ENCODE results near the gene HTATIP2.
"Not testable (repeated sequence)": the region's sequence is repeated elsewhere in the genome, so short reads cannot be mapped to it uniquely, and the experiment has no call there.

Gene HTATIP2

DNA sequence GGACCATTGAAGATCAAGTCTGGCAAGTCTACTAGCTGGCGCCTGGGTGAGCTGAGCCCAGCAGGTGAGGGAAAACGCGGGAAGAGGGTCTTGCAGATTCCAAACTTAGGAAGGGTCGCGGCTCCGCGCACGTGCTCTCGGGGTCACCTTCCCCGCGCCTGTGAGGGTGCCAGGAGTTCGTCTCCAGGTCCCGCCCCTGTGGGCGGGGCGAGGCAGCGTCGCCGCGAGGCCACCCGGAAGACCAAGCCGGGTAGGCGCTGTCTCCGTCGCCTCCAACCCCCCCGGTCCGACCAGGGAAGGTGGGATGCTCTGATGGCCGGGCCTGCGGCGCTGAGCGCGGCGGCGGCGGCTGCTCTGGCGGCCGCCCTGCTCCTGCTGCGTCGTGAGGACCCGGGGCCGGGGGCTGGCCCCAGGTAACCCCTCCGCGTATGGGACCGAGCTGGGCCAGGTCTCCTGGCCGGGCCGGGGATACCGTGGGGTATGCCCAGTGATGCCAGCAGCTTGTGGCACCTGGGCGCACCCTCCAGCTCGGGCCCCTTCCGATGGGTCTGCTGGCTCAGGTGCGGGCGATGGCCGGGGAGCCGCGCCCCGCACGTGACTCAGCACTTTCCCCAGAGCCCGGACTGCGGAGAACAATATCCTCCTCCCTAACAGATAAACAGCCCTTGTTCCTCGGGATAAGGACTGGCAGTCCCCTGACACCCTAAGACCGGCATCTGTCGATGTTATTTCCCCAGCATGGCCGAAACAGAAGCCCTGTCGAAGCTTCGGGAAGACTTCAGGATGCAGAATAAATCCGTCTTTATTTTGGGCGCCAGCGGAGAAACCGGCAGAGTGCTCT, at the start of gene HTATIP2:
TSS of gene HTATIP2 (plus strand) at position 215 of the 841 bp plus-strand sequence. CDS start at position 739, 524 bp downstream.
- peak; percentile 3 to 37 for DNase-seq

DNA sequence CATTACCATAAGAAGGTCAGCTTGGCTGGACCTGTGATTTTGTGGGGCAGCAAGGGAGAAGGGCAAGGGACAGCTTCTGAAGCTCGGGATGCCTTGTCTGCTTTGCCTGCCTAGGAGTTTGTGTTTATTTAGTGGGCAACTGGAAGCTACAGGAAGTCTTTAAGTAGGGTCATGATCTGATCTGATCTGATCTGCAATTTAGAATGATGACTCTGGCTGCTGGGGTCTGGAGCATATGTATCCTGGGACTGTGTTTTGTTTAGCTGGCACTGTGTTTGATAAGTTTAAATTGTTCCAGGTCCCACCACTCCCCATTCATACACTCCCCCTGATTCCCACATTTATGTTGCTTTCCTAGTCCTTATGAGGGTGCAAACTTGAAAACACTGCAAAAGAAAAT, 47.7 kb upstream of the HTATIP2 start:
- DNase-seq = no peak

DNA sequence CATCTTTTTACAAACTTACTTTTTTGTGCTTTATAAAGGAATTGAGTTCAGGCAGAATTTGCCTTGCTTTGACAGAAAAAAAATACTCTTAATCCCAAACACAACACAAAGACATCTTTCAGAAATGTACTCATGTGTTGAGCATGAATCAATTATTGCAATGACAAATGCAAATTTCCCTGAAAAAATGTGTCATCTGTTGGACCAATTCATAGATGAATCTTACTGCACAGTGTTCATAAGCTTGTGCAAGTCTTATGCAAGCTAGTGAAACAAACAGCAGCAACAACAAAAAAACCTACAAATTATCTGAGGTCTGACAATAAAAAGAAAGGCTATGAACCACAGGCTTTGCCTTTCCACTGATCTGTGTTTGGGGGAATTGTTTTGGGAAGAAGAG, 42.3 kb upstream of the HTATIP2 start:
- DNase-seq = no peak

DNA sequence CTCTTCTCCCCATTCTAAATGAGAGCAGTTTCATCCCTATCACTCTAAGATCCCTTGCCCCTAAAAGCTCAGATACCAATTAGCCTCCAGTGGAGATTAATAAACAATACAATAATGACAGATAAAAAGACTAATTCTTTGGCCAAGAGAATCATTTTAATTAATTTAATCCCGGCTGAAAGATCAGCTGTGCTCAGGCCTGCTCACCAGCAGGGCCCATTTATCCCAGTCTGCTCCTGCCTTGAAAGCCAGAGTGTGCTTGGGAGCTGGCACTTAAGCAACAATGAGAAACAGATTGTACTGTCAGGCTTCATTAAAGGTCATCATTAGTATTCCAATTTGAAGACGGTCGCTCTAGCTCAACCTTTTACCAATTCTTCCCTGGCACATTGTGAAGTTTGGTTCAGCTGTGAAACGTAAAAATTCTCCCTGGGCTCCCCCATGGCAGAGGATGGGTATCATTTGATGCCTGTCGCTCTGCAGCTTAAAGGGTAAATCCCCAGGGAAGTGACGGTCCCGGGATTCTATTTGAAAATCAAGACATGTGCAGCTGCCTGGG, 36.1 kb upstream of the HTATIP2 start:
- DNase-seq = no peak

- DNase-seq = no peak
These were observed 27.5 kb upstream of the HTATIP2 start for GRCh38 chr11:20336056-20336455.

DNA sequence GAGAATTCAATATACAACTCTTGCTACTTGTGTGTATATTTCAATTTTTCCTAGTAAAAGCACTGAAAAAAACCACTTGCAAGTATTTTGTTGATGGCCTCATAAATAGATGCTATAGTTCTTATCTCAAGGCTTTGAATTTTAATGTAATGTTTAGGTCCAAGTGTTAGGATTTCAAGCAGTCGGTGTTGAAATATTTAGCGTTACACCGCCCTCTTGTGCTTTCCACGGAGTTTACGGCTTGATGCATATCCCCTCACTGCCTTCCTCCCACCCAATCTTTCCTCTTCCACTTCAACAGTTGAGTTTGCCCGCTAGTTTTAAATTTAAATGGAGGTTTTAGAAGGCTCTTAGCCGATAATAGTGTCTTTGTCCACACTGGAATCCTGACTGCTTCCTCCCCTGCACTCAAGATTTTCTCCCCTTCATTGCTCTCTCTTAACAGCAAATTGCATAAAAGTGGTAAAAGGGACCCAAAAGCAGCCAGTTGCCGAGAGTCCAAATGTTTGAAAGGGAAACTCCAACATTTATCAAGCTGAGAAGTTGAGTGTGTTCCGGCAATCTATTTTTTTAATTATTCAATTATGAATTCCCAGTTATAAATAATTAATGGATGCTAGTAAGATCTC, 25.9 kb upstream of the HTATIP2 start:
- peak; percentile 9 to 13 for DNase-seq

GRCh38 chr11:20342347-20343141, 21.0 kb upstream of the HTATIP2 start:
- no peak for DNase-seq

- DNase-seq = no peak
These were observed 12.4 kb upstream of the HTATIP2 start for GRCh38 chr11:20351136-20351535.

GRCh38 chr11:20351751-20352262, 11.7 kb upstream of the HTATIP2 start:
- DNase-seq = no peak

DNA sequence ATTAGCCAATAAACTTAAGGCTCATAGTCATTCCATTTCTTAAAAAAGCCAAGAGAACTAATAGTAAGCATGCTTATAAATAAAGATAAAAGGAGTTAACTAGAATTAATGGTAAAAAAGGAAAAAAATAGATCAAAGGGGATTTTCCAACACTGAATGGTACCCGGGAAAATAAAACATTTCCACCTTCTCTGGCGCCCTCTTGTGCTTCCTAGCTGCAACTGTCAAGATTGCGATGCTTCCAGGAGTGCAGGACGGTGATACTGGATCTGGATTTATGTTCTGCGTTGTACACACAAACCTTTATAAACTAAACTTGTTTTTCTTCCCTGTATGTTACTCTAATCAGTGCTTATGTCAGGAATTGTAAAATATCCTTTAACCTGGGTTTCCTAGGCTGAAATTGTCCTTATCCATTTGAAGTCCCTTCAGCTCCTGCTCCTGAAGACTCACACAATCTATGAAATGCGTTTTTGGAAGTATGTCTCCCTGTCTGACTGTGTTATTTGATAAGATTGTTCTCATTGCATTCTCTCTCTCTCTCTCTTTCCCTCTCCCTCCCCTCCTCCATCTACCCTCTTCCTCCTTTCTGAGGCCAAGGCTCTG, 9.6 kb upstream of the HTATIP2 start:
- DNase-seq = peak; percentile 8 to 12

DNA sequence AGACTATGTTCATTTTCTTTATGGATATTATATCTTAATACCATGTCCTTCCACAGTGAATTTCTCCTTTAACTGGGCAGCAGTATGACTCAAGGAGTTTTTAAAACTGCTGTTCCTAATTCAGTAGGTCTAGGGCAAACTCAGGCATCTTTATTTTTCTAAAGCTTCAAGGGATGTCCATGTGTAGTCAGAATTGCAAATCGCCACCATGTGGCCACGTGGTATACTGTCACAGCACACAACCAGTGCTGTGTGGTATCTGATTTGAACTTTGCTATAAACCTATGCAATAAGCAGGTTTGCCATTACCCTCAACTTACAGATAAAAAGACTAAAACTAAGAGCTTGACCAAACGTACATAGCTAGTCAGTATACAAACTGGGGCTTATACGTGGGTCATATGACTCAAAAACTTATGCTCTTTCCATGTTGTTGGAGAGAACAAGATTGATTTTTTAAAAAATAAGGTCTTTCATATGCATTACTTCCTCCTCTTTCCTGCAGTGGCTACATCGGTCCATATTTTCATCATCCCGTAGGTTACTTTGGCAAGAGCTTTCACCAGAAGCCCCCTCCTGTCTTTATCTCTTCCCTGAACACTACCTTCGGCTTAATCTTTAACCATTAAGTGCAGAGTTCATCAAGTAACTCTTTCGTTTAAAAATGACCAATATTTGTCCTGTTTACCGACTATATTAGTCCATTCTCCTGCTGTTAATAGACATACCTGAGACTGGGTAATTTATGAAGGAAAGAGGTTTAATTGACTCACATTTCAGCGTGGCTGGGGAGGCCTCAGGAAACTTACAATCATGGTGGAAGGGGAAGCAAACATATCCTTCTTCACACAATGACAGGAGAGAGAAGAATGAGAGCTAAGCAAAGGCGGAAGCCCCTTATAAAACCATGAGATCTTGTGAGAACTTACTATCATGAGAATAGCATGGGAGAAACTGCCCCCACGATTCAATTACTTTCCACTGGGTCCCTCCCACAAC, 8.0 kb upstream of the HTATIP2 start:
- DNase-seq = no peak

DNA sequence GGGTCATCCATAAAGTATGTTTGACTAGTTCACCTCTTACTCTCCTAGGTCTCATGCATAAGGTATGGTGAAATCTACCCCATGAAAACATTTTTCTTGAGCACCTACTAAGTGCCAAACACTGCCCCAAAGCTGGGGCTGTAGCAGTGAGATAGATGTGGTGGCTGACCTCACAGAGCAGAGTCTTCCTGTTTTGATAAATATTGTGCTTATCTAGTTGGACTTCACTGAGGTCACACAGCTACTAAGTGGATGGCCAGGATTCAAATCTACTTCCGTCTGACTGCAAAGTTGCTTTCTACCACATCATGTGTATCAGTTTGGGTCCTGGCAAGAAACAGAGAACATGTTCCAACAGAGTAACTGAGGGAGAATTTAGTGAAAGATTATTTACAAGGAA, 6.4 kb upstream of the HTATIP2 start:
- DNase-seq = no peak

DNA sequence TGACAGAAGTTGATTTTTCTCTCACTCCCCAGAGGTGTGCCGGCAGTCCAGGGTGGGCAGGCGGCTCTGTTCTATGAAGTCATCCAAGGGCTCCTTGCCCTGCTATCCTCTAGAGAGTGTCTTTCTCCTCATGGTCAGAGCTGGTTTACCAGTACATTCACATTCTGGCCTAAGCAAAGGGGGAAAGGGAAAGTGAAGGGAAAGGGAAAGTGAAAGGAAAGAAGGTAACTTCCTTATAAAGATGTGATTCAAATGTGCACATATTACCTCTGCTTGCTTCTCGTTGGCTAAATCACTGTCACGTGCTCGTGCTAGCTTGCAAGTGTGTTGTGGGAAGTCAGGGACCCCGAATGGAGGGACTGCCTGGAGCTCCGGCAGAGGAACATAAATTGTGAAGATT, 2.9 kb upstream of the HTATIP2 start:
- DNase-seq = no peak

DNA sequence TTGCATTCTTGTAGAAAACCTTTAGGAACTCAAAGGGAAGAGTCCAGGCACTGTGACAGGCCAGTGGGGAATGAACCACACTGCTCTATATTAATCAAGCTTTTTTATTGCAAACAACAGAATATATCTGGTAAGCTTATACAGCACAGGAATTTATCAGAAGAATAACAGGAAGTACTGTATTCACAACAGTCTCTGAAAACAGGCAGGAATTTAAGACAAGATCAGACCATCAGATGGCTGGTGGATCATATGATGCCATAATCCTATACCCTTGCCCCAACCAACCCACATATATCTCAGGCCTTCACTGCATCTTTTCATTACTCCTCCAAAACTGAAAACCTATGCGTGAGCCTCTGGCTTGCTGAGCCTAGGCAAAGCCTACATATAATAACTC, 1.0 kb upstream of the HTATIP2 start:
- DNase-seq = no peak

DNA sequence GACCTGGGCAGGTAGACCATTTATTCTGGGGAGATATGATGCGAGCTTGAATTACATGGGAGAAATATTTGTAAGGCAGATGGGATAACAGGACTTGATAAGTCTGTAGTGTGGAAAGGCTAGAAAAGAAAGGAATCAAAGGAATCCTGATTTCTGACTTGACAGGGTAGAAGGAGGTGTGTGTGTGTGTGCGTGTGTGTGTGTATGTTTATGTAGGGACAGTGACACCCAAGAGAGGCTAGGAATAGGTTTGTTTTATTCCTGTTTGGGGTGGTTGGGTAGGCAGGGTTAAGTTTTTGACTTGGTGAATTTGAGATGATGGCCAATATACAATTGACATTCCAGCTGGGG, 390 bp upstream of the HTATIP2 start:
- DNase-seq = no peak

- no peak for DNase-seq
These were observed 853 bp downstream of the HTATIP2 start for GRCh38 chr11:20364341-20364792.

- not testable (repeated sequence) for DNase-seq
These were observed 2.0 kb downstream of the HTATIP2 start for GRCh38 chr11:20365465-20365864.

DNA sequence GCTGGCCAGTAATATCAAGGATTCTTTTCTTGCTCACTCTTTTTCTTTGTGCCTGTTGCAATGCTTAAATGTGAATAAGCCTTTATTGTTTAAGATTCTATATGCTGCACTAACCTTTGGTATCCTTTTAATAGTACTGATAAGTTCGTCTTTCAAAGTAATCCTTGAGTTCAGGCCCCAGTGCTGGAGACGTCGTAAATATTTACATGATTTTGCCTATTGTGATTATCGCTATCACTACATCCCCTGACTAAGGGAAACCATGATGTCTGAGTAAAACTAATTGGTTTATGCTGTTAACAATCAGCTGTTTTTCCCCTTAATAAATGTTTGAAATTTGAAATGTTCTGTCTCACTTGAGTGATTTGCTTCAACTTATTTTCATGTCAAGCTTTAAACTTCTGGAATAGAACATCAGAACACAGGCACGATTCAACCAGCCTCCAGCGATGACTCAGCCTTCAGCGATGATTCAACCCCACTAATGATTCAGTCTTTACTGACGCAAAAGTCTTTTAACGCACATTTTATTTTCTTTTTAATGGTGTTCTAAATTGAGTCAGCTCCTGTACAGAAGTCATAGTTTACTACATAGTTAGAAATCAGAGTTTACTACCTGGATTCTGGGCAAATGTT, 3.9 kb downstream of the HTATIP2 start:
- no peak for DNase-seq

- DNase-seq = no peak
These were observed 4.9 kb downstream of the HTATIP2 start for GRCh38 chr11:20368438-20368837.

- DNase-seq = no peak
These were observed 6.3 kb downstream of the HTATIP2 start for GRCh38 chr11:20369826-20370225.
